ENCODE measurements around the gene METTL26. TPM values are rescaled to one million over a fixed set of nuclear protein-coding genes. Genes with fewer than 3 reads are reported as not detected.

The METTL26 gene
- total RNA-seq, 3 donors from 2014 or later, result 40.3 to 52.4 (median 50.0) TPM

DNA sequence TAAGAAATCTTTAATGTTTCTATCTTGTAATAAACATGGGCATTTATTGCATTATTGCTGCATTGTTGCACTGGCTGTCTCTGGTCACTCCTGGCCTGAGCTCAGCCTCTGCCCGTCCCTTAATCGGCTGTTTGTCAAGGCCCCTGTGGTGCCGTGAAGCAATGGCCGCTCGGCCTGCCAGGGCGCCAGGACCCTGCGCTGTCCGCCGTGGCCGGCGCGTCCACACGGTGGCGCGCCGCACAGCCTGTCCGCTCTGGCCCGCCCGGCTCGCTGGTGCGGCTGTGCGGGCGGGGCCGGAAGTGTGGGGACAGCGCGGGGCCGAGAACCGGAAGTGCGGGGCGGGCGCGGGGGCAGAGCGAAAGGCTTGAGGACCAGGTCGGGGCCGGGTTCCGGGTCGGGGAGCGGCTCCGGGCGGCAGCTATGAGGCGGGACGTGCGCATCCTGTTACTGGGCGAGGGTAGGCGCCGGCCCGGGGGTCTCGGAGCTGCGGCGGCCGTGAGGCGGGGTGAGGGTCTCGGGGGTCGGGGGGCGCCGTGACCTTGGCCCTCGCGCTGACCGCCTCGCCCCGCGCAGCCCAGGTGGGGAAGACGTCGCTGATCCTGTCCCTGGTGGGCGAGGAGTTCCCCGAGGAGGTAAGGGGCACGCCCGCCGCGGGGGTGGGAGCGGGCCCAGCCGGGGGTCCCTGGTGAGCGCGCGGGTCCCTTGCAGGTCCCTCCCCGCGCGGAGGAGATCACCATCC is 31.8 kb upstream of the METTL26 start, which contains the start of gene RHOT2:
RHOT2 (plus strand) TSS at position 353 of the 739 bp plus-strand sequence; CDS start at position 421, 68 bp downstream.
- peak within 1 kb of the TSS; percentile 95 for H3K4me3 ChIP-seq
- DNase-seq, result peak; percentile 94 to 97 (median 96)
- peak; percentile 97 for ATAC-seq
- no peaks in the 10 kb centered on the region for H3K9me3 ChIP-seq
- peaks cover 12% of the 10 kb centered on the region for H3K36me3 ChIP-seq (ENCODE audit: low read depth)
- intact Hi-C loops (cut with DNase I, micrococcal nuclease), result loop anchor here (10.0 kb wide), 1 partner anchor 93 kb away; no protein-coding TSS in a partner anchor
- peaks cover 8% of the 10 kb centered on the region for H3K4me1 ChIP-seq (ENCODE audit: low read depth)
- TF ChIP-seq, protein P1, sequence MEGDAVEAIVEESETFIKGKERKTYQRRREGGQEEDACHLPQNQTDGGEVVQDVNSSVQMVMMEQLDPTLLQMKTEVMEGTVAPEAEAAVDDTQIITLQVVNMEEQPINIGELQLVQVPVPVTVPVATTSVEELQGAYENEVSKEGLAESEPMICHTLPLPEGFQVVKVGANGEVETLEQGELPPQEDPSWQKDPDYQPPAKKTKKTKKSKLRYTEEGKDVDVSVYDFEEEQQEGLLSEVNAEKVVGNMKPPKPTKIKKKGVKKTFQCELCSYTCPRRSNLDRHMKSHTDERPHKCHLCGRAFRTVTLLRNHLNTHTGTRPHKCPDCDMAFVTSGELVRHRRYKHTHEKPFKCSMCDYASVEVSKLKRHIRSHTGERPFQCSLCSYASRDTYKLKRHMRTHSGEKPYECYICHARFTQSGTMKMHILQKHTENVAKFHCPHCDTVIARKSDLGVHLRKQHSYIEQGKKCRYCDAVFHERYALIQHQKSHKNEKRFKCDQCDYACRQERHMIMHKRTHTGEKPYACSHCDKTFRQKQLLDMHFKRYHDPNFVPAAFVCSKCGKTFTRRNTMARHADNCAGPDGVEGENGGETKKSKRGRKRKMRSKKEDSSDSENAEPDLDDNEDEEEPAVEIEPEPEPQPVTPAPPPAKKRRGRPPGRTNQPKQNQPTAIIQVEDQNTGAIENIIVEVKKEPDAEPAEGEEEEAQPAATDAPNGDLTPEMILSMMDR (IDR thresholded peaks at IDR 0.05), result peak; percentile 96

DNA sequence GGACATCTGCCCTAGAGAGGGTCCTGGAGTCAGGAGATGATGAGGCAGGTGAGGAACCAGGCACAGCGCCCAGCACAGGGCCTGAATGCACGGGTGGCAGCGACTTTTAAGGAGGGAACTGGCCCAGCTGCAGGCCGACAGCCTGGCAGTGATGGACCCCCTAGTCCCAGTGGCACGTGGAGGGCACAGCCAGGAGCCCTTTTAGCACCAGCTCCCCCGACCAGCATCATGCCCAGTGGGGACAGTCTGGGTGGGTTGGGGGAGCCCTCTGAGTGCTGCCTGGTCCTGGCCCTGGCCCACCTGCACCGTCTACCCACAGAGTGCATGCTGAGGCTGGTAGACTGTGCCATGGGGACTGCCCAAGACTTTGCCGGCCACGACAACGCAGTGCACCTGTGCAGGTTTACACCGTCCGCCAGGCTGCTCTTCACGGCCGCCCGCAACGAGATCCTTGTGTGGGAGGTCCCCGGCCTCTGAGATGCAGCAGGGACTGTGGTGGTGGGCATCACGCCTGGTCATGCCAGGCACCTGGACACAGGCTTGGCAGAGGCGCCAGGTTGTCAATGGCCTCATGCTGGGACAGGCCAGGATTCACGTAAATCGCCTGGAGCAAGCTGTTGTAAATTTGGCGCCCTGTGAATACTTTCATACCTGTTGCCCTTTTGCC is 31.1 kb upstream of the METTL26 start:
- no peaks in the 10 kb centered on the region for H3K9me3 ChIP-seq
- TF ChIP-seq, protein P1 (IDR thresholded peaks at IDR 0.05), result no peak
- no peak for ATAC-seq
- H3K36me3 ChIP-seq (ENCODE audit: low read depth), result peaks cover 9% of the 10 kb centered on the region
- no peak overlapping the region for H3K4me3 ChIP-seq
- peak in 1 of 3 donors; percentile 56 for DNase-seq
- intact Hi-C loops (cut with DNase I, micrococcal nuclease), result loop anchor here (10.0 kb wide), 1 partner anchor 92 kb away; no protein-coding TSS in a partner anchor
- H3K4me1 ChIP-seq (ENCODE audit: low read depth), result peaks cover 8% of the 10 kb centered on the region

DNA sequence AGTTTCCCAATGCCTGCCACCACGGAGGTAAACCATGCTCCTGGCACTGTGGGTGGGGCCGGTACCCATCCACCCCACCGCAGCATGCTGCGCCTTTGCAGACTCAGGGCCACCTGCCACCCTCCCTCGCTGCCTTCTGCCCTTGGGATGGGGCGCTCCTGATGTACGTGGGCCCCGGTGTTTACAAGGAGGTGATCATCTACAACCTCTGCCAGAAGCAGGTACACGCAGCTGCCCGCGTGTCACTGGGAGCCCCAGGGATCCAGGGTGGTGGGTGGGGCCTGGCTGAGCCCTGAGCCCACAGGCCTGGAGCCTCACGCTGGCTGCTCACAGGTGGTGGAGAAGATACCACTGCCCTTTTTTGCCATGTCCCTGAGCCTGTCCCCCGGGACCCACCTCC is 30.5 kb upstream of the METTL26 start:
- DNase-seq (peak in 1 of 3 donors; percentile 33), ATAC-seq (no peak)
- Histone ChIP-seq H3K9me3 (no peaks in the 10 kb centered on the region), H3K4me3 (no peak overlapping the region), H3K36me3 (ENCODE audit: low read depth) (peaks cover 7% of the 10 kb centered on the region), H3K4me1 (ENCODE audit: low read depth) (peaks cover 8% of the 10 kb centered on the region)
- intact Hi-C loops (cut with DNase I, micrococcal nuclease), result loop anchor here (10.0 kb wide), 1 partner anchor 92 kb away; no protein-coding TSS in a partner anchor
- TF ChIP-seq, protein P1 (IDR thresholded peaks at IDR 0.05), result no peak

DNA sequence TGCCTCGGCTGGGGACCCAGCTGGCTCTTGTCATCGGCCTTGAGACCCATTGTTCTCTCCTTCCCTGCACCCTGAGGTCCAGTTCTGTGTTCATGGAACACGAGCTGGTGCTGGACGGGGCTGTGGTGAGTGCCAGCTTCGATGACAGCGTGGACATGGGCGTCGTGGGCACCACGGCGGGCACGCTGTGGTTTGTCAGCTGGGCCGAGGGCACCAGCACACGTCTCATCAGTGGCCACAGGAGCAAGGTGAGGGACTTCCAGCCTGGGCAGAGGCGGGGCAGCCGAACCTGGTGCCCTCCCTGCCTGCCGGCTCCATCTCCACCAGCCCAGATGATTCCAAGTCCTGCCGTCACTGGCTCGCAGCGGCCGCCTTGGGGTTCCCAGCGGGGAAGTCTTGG is 26.5 kb upstream of the METTL26 start:
- Histone ChIP-seq H3K9me3 (no peaks in the 10 kb centered on the region), H3K36me3 (ENCODE audit: low read depth) (no peaks in the 10 kb centered on the region), H3K4me1 (ENCODE audit: low read depth) (peaks cover 12% of the 10 kb centered on the region), H3K4me3 (no peak overlapping the region)
- no peak for DNase-seq
- intact Hi-C loops (cut with DNase I, micrococcal nuclease), result loop anchor here (10.0 kb wide), 1 partner anchor 88 kb away; no protein-coding TSS in a partner anchor
- ATAC-seq, result no peak
- TF ChIP-seq, protein P1 (IDR thresholded peaks at IDR 0.05), result no peak

DNA sequence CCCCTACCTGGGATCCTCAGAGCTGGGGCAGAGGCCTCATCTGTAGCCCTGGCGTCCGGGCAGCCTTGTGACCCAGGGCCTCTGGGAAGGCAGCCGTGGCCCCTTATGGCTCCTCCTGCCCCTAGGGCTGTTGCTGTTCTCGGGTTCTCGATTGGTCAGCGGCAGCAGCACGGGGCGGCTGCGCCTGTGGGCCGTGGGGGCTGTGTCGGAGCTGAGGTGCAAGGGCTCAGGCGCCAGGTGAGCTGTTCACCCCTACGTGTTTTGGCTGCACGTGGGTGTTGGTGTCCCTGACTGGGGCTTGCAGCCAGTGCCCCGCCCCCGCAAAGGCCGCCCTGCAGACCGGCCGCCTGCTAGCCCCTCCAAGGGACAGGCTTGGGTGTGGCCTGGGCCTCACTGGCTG is 26.0 kb upstream of the METTL26 start:
- TF ChIP-seq, protein P1 (IDR thresholded peaks at IDR 0.05), result no peak
- H3K36me3 ChIP-seq (ENCODE audit: low read depth), result no peaks in the 10 kb centered on the region
- no peak overlapping the region for H3K4me3 ChIP-seq
- DNase-seq (peak in 1 of 3 donors; percentile 35), ATAC-seq (no peak)
- peaks cover 12% of the 10 kb centered on the region for H3K4me1 ChIP-seq (ENCODE audit: low read depth)
- H3K9me3 ChIP-seq, result no peaks in the 10 kb centered on the region
- intact Hi-C loops (cut with DNase I, micrococcal nuclease), result loop anchor here (10.0 kb wide), 1 partner anchor 87 kb away; no protein-coding TSS in a partner anchor

All from mucosa of descending colon (tissue), 3 donors.